CD1c-positive myeloid dendritic cell (primary cell): ENCODE results near the gene CASTOR2.
"Not testable (repeated sequence)": the region's sequence is repeated elsewhere in the genome, so short reads cannot be mapped to it uniquely, and the experiment has no call there.

Source experiments
- DNase-seq: peaks from one replicate; pipeline ENCODE4 v3.0.0-alpha.2; 2016; ENCODE audit errors: extremely low spot score

Gene CASTOR2

DNA sequence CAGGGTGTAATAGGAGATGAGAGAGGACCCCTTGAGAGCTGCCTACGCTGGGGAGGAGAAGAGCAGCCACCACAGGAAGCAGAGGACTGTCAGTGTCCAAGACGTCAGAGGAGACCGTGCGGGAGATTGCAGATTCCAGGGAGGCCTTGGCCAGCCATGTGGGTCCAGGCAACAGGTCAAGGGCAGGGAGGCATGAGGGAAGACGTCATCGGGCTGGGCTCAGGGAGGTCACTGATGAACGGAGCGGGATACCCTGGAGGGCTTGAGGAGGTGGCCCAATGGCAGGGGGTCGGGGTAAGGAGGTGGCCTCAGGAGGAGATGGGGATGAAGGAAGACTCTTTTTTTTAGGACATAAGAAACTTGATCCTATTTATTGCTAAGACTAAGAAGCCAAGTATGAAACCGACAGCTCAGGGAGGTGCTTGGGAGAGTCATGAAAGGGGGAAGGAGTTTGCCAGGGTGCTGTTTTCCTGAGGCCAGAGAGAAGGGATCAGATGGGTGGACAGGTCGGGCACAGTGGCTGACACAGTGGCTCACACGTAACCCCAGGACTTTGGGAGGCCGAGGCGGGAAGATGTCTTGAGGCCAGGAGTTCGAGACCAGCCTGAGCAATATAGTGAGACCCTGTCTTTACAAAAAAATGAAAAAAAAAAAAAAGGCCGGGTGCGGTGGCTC, 30.5 kb downstream of the CASTOR2 start:
- DNase-seq = not testable (repeated sequence)

DNA sequence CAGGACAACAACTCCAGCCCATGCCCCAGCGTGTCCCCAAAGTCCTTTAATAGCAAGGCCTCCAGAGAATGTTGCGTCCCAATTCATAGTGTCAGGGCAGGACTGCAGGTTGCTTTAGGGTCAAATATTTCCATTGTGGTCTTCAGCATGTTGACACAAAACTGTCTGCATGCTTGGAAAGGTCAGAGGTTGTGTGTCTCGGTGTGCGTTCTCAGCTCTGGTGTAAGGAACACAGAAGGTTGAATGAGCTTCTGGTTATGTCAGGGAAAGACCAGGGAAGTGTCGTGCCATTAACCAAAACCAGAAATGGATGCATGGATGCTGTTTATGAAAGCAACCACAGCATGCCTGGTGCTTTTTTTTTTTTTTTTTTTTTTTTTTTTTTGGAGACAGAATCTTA, 31.9 kb downstream of the CASTOR2 start:
- not testable (repeated sequence) for DNase-seq

GRCh38 chr7:74997811-74998210, 33.3 kb downstream of the CASTOR2 start:
- DNase-seq = not testable (repeated sequence)

DNA sequence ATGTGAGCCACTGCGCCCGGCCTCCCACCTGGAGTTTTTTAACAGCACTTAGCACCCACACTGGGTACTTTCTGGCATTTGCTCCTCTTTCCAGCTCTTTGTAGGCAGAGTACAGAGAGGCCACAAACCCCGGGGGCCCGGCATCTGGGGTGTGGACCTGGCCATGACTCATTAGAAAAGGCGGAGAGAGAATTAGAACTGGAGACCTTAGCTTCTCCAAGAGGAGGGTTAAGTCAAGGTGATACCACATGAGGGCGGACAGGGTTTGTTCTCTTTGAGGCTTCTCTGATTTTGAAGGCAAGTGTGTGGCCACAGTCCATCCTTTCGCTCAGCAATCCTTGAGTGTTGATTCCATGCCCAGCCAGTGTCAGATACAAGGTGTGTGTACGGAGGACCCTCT, 36.9 kb downstream of the CASTOR2 start:
- DNase-seq = not testable (repeated sequence)

DNA sequence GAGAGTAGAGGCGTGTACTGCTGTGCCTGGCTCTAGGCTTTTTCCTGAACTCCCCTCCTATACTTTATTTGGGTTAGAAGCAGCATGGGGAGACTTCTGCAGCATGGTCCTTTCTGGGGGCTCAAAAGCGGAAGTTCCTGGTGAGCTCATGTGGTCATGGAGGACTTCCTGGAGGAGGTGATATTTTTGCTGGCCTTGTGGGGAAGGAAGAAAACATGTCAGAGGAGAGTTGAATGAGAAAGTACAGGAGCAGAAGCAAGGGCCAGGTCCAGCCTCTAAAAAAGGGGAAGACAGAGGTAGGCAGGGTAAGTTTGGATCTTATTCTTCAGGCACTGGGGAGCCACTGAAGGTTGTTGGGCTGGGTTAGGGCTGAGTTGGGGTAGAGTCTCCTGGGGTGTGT, 45.5 kb downstream of the CASTOR2 start:
- peak; percentile 3 for DNase-seq

- no peak for DNase-seq
Measured at GRCh38 chr7:75017832-75018231, 53.3 kb downstream of the CASTOR2 start.

- no peak for DNase-seq
Measured at GRCh38 chr7:75018570-75019364, 54.3 kb downstream of the CASTOR2 start.

DNA sequence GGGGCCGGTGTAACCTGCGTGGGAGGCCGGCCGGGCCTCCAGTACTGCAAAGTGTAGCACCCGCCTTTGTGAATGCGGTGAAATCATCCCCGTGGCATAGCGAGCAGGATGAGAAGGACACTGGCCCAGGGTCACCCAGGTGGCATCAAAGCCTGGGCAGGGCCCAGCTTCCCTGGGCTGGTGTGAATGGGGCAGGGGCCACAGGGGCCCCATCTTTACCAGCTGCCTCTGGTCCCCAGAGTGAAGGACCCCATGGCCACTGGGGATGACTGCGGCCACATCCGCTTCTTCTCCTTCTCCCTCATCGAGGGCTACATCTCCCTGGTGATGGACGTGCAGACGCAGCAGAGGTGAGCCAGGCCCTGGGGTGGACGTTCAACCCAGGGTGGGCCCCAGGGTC, 55.3 kb downstream of the CASTOR2 start:
- no peak for DNase-seq

DNA sequence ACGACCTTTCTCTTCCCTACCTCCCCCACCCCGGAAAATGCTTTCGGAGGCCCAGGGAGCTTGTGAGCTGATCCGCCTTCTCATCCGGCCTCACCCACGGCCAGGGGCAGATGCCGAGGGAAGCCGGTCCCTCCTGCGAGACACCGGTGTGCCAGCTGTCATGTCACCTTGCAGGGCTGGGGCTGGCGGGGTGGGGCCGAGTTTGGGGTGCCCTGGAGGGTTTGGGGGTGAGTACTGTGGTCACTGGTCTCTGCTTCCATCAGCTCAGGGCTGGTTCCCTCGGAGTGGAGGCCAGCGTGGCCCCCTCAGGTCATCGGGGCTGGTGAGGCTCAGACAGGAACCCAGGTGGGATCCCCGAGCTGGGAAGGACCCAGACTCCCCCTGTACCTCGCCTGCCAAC, 60.4 kb downstream of the CASTOR2 start:
- no peak for DNase-seq

GRCh38 chr7:75028299-75028698, 63.8 kb downstream of the CASTOR2 start:
- DNase-seq = no peak

DNA sequence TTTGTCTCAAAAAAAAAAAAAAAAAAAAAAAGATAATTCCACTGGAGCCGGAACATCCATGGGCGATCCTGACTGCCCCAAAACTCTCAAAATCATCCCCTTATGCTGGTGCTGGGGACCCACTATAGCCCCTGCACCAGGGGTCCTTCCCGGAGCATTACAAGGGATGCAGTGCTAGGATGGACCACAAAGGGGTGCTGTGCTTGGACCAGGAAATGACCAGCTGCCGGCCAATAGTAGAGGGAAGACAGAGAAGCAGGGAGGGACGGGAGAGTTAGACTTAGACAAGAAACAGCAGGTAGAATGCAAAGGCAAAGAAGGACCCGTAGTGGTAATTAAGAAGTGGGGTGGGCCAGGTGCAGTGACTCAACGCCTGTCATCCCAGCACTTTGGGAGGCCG, 68.6 kb downstream of the CASTOR2 start:
- no peak for DNase-seq

DNA sequence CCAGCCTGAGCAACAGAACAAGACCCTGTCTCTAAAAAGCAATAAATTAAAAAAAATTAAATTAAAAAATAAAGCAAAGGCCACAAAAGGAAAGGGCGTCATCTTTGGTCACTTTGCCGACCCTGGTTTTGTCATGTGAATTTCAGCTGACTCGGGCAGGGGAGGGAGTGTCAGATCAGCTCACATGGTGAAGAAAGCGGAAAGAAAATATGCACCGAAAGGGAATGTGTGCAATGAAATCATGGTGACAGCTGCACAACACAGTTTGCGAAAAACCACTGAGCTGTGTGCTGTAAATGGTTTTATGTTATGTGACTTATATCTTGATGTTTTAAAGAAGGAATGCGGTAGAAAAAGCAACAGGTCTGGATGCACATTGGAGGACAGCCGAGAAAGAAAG, 69.3 kb downstream of the CASTOR2 start:
- no peak for DNase-seq

- no peak for DNase-seq
Measured at GRCh38 chr7:75038508-75038907, 74.0 kb downstream of the CASTOR2 start.

DNA sequence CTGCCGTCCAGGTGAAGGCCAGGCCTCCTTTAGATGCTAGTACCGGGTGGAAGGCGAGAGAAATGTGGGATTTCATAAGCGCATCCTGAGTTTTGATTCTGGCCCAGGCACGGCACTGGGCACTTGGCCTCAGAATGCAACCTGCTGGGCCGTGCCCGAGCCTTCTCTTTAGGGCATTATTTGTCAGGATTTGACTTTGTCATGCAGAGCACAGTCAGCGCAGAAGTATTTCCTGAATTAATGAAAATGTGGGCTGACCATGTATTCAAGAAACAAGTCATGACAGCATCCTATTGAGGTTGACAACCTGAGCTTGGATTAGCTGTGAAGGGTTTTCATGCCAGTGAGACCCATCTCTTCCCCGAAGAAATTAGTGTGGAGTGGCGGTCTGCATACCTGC, 74.7 kb downstream of the CASTOR2 start:
- DNase-seq = no peak

GRCh38 chr7:75039709-75040108, 75.2 kb downstream of the CASTOR2 start:
- no peak for DNase-seq

- no peak for DNase-seq
Measured at GRCh38 chr7:75040512-75040911, 76.0 kb downstream of the CASTOR2 start.

DNA sequence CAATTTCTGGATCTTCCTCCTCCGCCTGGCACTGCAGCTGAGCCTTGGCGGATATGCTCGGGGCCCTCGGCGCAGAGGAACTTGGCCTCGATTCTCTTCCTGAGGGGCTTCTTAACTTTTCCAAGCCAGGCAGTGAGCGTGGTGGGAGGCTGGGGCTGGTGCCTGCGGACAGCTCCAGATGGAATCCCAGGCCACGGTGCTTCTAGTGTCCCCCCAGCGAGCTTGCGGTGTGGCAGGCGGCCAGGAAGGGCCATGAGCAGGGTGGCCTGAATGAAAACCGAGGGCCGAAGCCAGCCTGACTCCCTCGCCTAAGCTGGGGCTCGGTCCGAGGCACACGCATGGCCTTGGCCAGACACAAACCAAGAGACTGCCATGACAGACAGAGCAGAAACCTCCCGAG, 77.8 kb downstream of the CASTOR2 start:
- DNase-seq = no peak

DNA sequence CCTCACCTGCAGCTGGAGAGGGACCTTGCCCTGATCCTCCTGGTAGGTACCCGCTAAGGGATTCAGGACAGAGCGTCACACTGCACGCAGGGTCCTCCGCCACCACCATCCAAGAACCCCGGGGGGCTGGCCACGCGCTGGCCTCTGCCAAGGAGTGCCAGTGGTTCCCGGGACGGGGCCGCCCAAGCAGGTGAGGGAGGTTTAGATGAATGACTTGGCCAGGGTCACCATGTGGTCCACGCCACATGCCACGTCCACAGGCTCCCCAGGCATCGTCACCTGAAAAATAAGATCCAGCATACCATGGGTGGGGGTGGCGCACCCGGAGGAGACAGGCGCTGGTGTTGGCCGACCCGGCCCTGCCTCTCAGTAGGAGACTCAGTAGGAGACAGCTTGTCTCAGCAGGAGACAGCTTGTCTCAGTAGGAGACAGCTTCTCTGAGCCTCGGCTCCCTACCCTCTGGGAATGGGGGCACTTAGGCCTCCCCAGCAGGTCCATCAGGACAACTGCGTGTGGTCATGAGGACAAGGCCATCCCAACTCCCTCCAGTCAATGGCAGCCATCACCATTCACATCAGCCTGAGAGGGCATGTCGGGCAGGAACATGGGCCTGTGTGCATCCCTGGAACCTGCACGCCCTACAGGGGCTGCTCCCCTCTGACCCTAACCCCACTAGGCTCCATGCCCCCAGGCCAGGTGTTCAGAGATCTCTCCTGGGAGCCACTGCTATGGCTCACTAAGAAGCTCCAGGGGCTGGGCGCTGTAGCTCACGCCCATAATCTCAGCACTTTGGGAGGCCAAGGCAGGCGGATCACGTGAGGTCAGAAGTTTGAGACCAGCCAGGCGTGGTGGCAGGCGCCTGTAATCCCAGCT, 78.6 kb downstream of the CASTOR2 start:
- no peak for DNase-seq

GRCh38 chr7:75045881-75046280, 81.4 kb downstream of the CASTOR2 start:
- DNase-seq = no peak

GRCh38 chr7:75048435-75049379, 84.2 kb downstream of the CASTOR2 start:
- no peak for DNase-seq

DNA sequence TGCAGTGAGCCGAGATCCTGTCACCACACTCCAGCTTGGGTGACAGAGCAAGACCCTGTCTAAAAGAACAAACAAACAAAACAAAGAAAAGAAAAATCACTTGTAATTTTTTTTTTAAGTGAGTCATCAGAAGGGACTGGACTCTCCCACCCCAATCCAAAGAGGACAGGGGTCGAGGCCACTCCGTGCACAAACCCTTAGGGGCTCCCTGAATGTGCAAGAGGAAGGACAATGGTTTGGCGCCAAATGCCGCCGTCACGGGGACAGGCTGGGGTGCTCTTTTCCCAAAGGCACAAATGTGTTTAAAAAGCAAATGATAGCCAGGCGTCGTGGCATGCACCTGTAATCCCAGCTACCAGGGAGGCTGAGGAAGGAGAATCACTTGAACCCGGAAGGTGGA, 85.3 kb downstream of the CASTOR2 start:
- no peak for DNase-seq
